Posterior cingulate gyrus (tissue), 11 donors: Measurements from ENCODE around the gene ZNF708.
"Not testable (repeated sequence)": the region's sequence is repeated elsewhere in the genome, so short reads cannot be mapped to it uniquely, and the experiment has no call there.

Experiments
- DNase-seq, 10 donors: peaks; one replicate each; pipeline versions ENCODE4 v3.0.0 to v3.0.0-alpha.2; 2020 to 2021; ENCODE audit warnings: mixed read lengths in 3 of 10
- intact Hi-C: fragments of 100-400 bp; cut with DNase I; formaldehyde crosslinking; loops from one replicate; pipeline ENCODE4 v1.15.1; 2023

The ZNF708 gene

DNA sequence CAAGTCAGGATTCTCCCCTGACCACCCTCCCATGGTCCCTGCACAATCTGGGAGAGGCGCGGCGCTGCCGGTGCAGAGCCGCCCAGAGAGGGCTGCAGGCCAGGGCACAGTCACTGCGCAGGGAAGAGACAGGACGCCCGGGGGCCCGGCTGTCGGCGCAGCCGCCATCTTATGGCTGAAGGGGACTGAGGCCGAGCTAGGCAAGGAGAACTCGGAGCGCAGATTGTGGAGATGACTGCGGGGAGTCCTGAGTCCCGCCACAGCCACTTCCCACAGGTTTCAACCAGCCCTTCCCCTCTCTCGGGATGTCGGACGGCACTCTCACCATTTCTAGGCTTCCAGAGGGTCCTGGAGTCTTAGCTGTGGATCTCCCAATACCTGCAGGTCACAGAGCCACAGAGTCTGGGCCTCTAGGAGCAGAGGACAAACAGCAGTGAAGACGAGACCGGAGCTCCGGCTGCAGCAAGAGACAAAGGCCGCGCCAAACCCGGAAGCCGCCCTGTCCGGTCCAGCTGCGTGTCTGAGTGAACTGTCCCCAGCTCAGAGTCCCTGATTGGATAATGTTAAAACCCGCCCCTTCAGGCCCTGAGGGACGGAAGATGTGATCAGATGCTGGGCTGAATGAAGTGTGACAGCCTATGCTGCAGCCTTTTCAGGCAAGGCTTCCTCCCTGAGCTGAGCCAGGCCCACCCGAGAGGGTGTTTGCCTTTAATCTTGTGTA, at the start of gene ZNF708:
Gene ZNF708 (minus strand): TSS at position 526 of the 721 bp plus-strand sequence. CDS start 198 bp downstream, at position 328.
- DNase-seq: peak; percentile 88 to 99 (median 91)
- intact Hi-C loops: loop anchor here (2.0 kb wide), 1 partner anchor 68 kb away; the partner anchor contains the start of gene ZNF493

- DNase-seq: no peak
- intact Hi-C loops: no loop called here
Measured at GRCh38 chr19:21362291-21362690, 33.1 kb upstream of the ZNF708 start.

DNA sequence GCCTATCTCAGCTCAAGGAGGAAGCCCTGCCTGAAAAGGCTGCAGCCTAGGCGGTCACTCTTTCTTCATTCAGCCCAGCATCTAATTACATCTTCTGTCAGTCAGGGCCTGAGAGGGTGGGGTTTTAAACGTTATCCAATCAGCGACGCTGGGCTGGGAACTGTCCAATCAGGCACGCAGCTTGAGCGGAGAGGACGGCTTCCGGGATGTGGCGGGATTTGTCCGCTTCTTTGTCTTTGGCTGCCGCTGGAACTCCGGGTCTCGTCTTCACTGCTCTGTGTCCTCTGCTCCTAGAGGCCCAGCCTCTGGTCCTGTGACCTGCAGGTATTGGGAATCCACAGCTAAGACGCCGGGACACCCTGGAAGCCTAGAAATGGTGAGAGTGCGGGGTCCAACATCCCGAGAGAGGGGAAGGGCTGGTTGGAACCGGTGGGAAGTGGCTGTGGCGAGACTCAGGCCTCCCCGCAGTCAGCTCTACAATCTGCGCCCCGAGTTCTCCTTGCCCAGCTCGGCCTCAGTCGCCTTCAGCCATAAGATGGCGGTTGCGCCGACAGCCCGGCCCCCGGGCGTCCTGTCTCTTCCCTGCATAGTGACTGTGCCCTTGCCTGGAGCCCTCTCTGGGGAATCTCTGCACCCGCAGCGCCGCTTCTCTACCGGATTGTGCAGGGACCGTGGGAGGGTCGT, 29.7 kb upstream of the ZNF708 start, which contains the start of gene ZNF738:
Gene ZNF738 (plus strand): TSS at position 233 of the 684 bp plus-strand sequence. CDS start 141 bp downstream, at position 374.
- peak; percentile 87 to 99 (median 95) for DNase-seq
- intact Hi-C loops: loop anchor here (2.0 kb wide), 1 partner anchor 38 kb away; the partner anchor contains the start of gene ZNF493

DNA sequence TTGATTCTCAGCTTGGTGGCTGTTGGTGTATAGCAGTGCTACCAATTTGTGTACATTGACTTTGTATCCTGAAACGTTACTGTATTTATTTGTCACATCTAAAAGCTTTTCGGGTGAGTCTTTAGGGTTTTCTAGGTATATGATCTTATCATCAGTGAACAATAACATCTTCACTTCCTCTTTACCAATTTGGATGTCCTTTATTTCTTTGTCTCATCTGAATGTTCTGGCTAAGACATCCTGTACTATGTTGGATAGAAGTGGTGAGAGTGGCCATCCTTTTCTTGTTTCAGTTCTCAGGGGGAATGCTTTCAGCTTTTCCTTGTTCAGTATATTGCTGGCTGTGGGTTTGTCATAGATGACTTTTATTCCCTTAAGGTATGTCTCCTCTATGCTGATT, 23.6 kb upstream of the ZNF708 start:
- DNase-seq: no peak
- intact Hi-C loops: no loop called here

DNA sequence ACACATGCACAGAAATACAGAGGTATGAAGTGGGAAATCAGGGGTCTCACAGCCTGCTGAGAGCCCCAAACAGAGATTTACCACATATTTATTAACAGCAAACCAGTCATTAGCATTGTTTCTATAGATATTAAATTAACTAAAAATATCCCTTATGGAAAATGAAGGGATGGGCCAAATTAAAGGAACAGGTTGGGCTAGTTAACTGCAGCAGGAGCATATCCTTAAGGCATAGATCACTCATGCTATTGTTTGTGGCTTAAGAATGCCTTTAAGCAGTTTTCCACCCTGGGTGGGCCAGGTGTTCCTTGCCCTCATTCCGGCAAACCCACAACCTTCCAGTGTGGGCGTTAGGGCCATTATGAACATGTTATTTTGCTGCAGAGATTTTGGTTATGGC, 15.6 kb upstream of the ZNF708 start:
- DNase-seq, intact Hi-C loops: not testable (repeated sequence)

GRCh38 chr19:21335721-21336120, 6.5 kb upstream of the ZNF708 start:
- no peak for DNase-seq
- intact Hi-C loops: no loop called here

DNA sequence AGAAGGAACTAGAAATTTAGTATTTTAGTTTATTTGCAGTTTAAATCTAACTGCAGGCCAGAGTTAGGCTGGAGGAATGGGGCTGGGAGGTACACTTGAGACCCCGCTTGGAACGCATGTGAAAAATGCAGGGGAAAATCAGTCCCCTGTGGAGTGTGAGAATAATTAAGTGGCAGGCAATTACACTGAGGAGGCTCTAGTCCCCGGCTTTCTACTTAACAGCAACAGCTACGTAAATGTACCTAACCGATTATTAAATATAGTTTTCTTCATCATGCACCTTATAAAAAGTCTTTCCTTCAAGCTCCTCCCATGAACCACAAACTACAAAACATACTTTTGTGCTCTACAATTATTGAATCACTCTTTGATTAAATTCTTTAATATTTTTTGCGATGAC, 804 bp downstream of the ZNF708 start:
- no peak for DNase-seq
- intact Hi-C loops: loop anchor here (2.0 kb wide), 1 partner anchor 68 kb away; the partner anchor contains the start of gene ZNF493

- no peak for DNase-seq
- intact Hi-C loops: no loop called here
Measured at GRCh38 chr19:21326169-21326568, 3.0 kb downstream of the ZNF708 start.

DNA sequence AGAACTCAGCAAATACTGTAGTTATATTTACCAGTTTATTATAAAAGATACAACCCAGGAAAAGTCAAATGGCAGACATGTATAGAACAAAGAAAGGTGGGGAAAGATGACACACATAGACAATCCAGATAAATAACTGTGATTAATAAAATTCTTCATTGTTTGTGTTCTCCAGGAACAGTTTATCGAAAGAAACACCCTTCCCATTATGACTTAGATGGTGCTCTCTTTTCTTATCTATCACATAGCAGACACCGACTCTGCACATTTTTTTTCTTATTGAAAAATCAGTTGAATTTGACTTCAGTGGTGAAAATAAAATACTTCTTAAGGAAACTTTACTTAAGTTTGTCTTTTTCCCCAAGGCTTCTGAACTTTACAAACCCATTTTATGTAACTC, 6.2 kb downstream of the ZNF708 start:
- no peak for DNase-seq
- intact Hi-C loops: no loop called here

- intact Hi-C loops: no loop called here
- peak in 9 of 10 donors; percentile 22 to 94 (median 62) for DNase-seq
Measured at GRCh38 chr19:21322528-21322927, 6.7 kb downstream of the ZNF708 start.

- intact Hi-C loops: no loop called here
- DNase-seq: no peak
Measured at GRCh38 chr19:21321996-21322395, 7.2 kb downstream of the ZNF708 start.

DNA sequence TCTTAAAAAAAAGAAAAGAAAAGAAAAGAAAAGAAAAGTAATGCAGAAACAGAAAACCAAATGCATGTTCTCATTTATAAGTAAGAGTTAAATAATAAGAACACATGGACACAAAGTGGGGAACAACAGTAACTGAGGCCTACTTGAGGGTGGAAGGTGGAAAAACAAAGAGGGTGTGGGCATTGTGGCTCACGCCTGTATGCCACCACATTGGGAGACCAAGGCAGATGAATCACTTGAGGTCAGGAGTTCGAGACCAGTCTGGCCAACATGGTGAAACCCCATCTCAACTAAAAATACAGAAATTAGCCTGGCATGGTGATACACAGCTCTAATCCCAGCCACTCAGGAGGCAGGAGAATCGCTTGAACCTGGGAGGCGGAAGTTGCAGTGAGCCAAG, 8.1 kb downstream of the ZNF708 start:
- intact Hi-C loops: no loop called here
- no peak for DNase-seq

- intact Hi-C loops: no loop called here
- no peak for DNase-seq
Measured at GRCh38 chr19:21317821-21318220, 11.4 kb downstream of the ZNF708 start.

- intact Hi-C loops: no loop called here
- DNase-seq: no peak
Measured at GRCh38 chr19:21314676-21315075, 14.5 kb downstream of the ZNF708 start.

DNA sequence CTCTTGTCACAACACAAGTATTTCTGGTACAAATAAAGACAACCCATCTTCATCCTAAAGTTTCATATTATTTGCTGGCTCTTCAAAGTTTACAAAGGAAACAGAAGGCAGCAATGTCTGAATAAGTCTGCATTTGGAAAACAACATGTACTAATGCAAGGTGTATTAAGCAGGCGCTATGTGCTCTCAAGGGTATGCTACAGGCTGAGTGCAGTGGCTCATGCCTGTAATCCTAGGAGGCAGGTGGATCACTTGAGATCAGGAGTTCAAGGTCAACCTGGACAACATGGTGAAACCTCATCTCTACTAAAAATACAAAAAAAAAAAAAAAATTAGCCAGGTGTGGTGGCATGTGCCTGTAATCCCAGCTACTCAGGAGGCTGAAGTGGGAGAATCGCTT, 16.4 kb downstream of the ZNF708 start:
- intact Hi-C loops, DNase-seq: not testable (repeated sequence)

- no peak for DNase-seq
- intact Hi-C loops: no loop called here
Measured at GRCh38 chr19:21308773-21309172, 20.4 kb downstream of the ZNF708 start.

- DNase-seq, intact Hi-C loops: not testable (repeated sequence)
Measured at GRCh38 chr19:21306881-21307479, 22.2 kb downstream of the ZNF708 start.

GRCh38 chr19:21293768-21294167, 35.4 kb downstream of the ZNF708 start:
- intact Hi-C loops, DNase-seq: not testable (repeated sequence)

DNA sequence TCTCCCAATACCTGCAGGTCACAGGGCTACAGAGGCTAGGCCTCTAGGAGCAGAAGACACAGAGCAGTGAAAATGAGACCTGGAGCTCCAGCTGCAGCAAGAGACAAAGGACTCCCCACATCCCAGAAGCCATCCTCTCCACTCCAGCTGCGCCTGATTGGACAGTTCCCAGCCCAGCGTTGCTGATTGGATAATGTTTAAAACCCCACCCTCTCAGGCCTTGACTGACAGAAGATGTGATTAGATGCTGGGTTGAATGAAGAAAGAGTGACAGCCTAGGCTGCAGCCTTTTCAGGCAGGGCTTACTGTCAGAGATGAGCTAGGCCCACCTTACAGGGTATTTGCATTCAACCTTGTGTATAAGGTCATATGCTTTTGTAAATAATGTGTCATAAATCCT, 59.4 kb downstream of the ZNF708 start:
- DNase-seq: no peak
- intact Hi-C loops: no loop called here

DNA sequence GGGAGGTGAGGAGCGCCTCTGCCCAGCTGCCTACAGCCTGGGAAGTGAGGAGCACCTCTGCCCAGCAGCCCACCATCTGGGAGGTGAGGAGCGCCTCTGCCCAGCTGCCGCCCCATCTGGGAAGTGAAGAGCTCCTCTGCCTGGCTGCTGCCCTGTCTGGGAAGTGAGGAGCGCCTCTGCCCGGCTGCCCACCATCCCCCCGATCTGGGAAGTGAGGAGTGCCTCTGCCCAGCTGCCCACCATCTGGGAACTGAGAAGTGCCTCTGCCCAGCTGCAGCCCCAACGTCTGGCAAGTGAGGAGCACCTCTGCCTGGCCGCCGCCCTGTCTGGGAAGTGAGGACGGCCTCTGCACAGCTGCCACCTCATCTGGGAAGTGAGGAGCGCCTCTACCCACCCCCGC, 64.3 kb downstream of the ZNF708 start:
- intact Hi-C loops: no loop called here
- no peak for DNase-seq

- peak in 1 of 10 donors; percentile 82 for DNase-seq
- intact Hi-C loops: no loop called here
Measured at GRCh38 chr19:21264416-21264815, 64.8 kb downstream of the ZNF708 start.
